Liver (tissue), 9 donors: Measurements from ENCODE around the gene CHKA. TPM values are rescaled to one million over a fixed set of nuclear protein-coding genes. Genes with fewer than 3 reads are reported as not detected.

ENCODE experiments used
- DNase-seq: peaks from one replicate; pipeline ENCODE4 v3.0.0-alpha.2; 2017; ENCODE audit warnings: low spot score
- H3K27ac ChIP-seq, 2 donors: one replicate each; pipeline ENCODE4 v1.7.0; 2013; ENCODE audit warnings: inconsistent platforms in 2 of 2, low read length in 2 of 2, control low read depth in 1 of 2, low read depth in 1 of 2, mild to moderate bottlenecking in 1 of 2
- H3K27me3 ChIP-seq, 4 donors: one replicate each; pipeline versions ENCODE4 v1.6.1 to v1.7.0; 2013; ENCODE audit warnings: low read length in 3 of 4, inconsistent platforms in 1 of 4, mild to moderate bottlenecking in 1 of 4, moderate library complexity in 1 of 4; ENCODE audit not compliant: control insufficient read depth in 4 of 4, insufficient read depth in 4 of 4
- H3K36me3 ChIP-seq, 4 donors: one replicate each; pipeline versions ENCODE4 v1.6.1 to v1.7.0; 2013; ENCODE audit warnings: low read length in 3 of 4, mild to moderate bottlenecking in 3 of 4, low read depth in 1 of 4, moderate library complexity in 1 of 4; ENCODE audit not compliant: control insufficient read depth in 4 of 4, insufficient read depth in 3 of 4
- H3K4me1 ChIP-seq, 4 donors: one replicate each; pipeline versions ENCODE4 v1.6.1 to v1.7.0; 2013; ENCODE audit warnings: low read length in 3 of 4, mild to moderate bottlenecking in 3 of 4, moderate library complexity in 1 of 4; ENCODE audit not compliant: control insufficient read depth in 4 of 4, insufficient read depth in 4 of 4
- H3K4me3 ChIP-seq, 3 donors: one replicate each; pipeline versions ENCODE4 v1.6.1 to v1.7.0; 2013; ENCODE audit warnings: low read length in 3 of 3, control low read depth in 1 of 3, low read depth in 1 of 3, mild to moderate bottlenecking in 1 of 3
- H3K9ac ChIP-seq, 2 donors: one replicate each; pipeline ENCODE4 v1.7.0; 2013; ENCODE audit warnings: low read length in 2 of 2, mild to moderate bottlenecking in 2 of 2, moderate library complexity in 2 of 2, control low read depth in 1 of 2, low read depth in 1 of 2
- H3K9me3 ChIP-seq, 4 donors: one replicate each; pipeline versions ENCODE4 v1.6.1 to v1.7.0; 2013; ENCODE audit warnings: low read length in 3 of 4; ENCODE audit not compliant: control insufficient read depth in 4 of 4
- EGR1 ChIP-seq, 2 donors: IDR thresholded peaks; 2 replicates each; pipeline ENCODE4 v1.6.1; 2016 to 2018; ENCODE audit warnings: antibody characterized with exemption in 2 of 2, low read depth in 2 of 2
- FOXA1 ChIP-seq: IDR thresholded peaks from 2 replicates; pipeline ENCODE4 v1.6.1; 2016; ENCODE audit warnings: antibody characterized with exemption
- FOXA2 ChIP-seq: IDR thresholded peaks from 2 replicates; pipeline ENCODE4 v1.6.1; 2016; ENCODE audit warnings: antibody characterized with exemption
- GABPA ChIP-seq, 2 donors: IDR thresholded peaks in 1 of 2; conservative IDR thresholded peaks in 1 of 2; 2 replicates each; pipeline ENCODE4 v1.6.1; 2016; ENCODE audit warnings: antibody characterized with exemption in 2 of 2, mild to moderate bottlenecking in 1 of 2, moderate library complexity in 1 of 2
- HNF4A ChIP-seq, 2 donors: conservative IDR thresholded peaks; 2 replicates each; pipeline ENCODE4 v1.6.1; 2016; ENCODE audit warnings: antibody characterized with exemption in 2 of 2, mild to moderate bottlenecking in 2 of 2
- JUND ChIP-seq, 2 donors: IDR thresholded peaks; 2 replicates each; pipeline ENCODE4 v1.6.1; 2016; ENCODE audit warnings: antibody characterized with exemption in 2 of 2
- NR2F2 ChIP-seq: IDR thresholded peaks from 2 replicates; pipeline ENCODE4 v1.6.1; 2016; ENCODE audit warnings: antibody characterized with exemption
- RAD21 ChIP-seq, 2 donors: IDR thresholded peaks; 2 replicates each; pipeline ENCODE4 v1.6.1; 2016; ENCODE audit warnings: antibody characterized with exemption in 2 of 2, mild to moderate bottlenecking in 2 of 2
- RXRA ChIP-seq, 2 donors: IDR thresholded peaks; 2 replicates each; pipeline ENCODE4 v1.6.1; 2017 to 2018; ENCODE audit warnings: antibody characterized with exemption in 2 of 2, mild to moderate bottlenecking in 1 of 2
- SP1 ChIP-seq: IDR thresholded peaks from 2 replicates; pipeline ENCODE4 v1.6.1; 2018; ENCODE audit warnings: antibody characterized with exemption, mild to moderate bottlenecking
- YY1 ChIP-seq: IDR thresholded peaks from 2 replicates; pipeline ENCODE4 v1.6.1; 2016; ENCODE audit warnings: antibody characterized with exemption, mild to moderate bottlenecking
- WGBS: extraction: QIAGEN DNeasy Blood & Tissue Kit; methylation state at CpG from one replicate; pipeline ENCODE4 v1.1.7; 2013; 5-methylcytosine and 5-hydroxymethylcytosine counted together
- polyA plus RNA-seq, 2 donors: library from polyadenylated mRNA; stranded (reverse) in 1 of 2; unstranded in 1 of 2; fragments of 200-250 nt in 1 of 2; fragments of >200 nt in 1 of 2; fragmentation: Nextera tagmentation in 1 of 2; extraction: Ambion mirVana in 1 of 2; gene quantifications; one replicate each; pipeline versions ENCODE4 v1.2.1 to v1.2.3, GENCODE V29; 2013 to 2015
- total RNA-seq, 2 donors: library from RNA; depleted of rRNA; stranded (reverse); fragments of >200 nt; gene quantifications; one replicate each; pipeline ENCODE4 v1.2.3, GENCODE V29; 2014
- TF ChIP-seq, protein P1 (sequence below): fragments of 150-350 bp; IDR thresholded peaks from 2 replicates; pipeline ENCODE4 v1.5.1; 2017; ENCODE audit warnings: improper control_type of control experiment, low read depth, low read length; ENCODE audit not compliant: missing input control
- TF ChIP-seq, protein P2 (sequence below): IDR thresholded peaks from 2 replicates; pipeline ENCODE4 v1.6.1; 2016; ENCODE audit warnings: antibody characterized with exemption
- TF ChIP-seq, protein P3 (sequence below): IDR thresholded peaks from 2 replicates; pipeline ENCODE4 v1.6.1; 2016; ENCODE audit warnings: antibody characterized with exemption
- donor health status: healthy.
- donor health status: healthy.
- donor health status: healthy.
- donor health status: healthy.
- donor health status: healthy.

Gene CHKA
- total and polyA plus RNA-seq, 4 donors, result 11.4 to 41.9 (median 17.3) TPM

DNA sequence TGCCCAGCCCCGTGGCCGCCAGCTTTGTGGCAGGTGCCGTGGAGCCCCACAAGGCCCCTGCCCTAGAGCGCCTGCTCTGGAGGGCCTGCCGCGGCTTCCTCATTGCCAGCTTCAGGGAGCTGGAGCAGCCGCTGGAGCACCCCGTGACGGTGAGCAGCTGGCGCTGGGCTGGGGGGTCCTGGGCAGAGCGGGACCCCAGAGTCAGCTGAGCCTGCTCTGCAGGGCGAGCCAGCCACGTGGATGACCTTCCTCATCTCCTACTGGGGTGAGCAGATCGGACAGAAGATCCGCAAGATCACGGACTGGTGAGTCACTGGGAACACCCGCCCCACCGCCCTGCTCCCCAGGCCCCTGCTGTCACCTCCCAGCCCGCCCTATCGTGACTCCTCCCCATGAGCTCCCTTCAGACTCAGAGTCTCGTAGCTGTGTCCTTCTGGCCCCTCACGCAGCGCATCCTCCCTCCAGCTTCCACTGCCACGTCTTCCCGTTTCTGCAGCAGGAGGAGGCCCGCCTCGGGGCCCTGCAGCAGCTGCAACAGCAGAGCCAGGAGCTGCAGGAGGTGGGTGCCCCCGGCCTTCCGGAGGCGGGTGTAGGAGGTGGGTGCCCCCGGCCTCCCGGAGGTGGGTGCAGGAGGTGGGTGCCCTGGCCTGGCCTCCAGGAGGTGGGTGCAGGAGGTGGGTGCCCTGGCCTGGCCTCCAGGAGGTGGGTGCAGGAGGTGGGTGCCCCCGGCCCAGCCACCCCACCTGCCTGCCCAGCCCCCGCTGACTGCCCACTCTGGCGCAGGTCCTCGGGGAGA, 77.6 kb downstream of the CHKA start:
- H3K27ac ChIP-seq, result no peak overlapping the region
- 94% methylated on average over 36 of the region's 36 CpGs for WGBS
- no peak overlapping the region for H3K9ac ChIP-seq
- H3K27me3 ChIP-seq, result no peaks in the 10 kb centered on the region
- TF ChIP-seq RAD21 (IDR thresholded peaks at IDR 0.05), result no peak
- no peak for TF ChIP-seq JUND (IDR thresholded peaks at IDR 0.05)
- TF ChIP-seq, protein P1, sequence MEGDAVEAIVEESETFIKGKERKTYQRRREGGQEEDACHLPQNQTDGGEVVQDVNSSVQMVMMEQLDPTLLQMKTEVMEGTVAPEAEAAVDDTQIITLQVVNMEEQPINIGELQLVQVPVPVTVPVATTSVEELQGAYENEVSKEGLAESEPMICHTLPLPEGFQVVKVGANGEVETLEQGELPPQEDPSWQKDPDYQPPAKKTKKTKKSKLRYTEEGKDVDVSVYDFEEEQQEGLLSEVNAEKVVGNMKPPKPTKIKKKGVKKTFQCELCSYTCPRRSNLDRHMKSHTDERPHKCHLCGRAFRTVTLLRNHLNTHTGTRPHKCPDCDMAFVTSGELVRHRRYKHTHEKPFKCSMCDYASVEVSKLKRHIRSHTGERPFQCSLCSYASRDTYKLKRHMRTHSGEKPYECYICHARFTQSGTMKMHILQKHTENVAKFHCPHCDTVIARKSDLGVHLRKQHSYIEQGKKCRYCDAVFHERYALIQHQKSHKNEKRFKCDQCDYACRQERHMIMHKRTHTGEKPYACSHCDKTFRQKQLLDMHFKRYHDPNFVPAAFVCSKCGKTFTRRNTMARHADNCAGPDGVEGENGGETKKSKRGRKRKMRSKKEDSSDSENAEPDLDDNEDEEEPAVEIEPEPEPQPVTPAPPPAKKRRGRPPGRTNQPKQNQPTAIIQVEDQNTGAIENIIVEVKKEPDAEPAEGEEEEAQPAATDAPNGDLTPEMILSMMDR, result no peak
- TF ChIP-seq, protein P2, sequence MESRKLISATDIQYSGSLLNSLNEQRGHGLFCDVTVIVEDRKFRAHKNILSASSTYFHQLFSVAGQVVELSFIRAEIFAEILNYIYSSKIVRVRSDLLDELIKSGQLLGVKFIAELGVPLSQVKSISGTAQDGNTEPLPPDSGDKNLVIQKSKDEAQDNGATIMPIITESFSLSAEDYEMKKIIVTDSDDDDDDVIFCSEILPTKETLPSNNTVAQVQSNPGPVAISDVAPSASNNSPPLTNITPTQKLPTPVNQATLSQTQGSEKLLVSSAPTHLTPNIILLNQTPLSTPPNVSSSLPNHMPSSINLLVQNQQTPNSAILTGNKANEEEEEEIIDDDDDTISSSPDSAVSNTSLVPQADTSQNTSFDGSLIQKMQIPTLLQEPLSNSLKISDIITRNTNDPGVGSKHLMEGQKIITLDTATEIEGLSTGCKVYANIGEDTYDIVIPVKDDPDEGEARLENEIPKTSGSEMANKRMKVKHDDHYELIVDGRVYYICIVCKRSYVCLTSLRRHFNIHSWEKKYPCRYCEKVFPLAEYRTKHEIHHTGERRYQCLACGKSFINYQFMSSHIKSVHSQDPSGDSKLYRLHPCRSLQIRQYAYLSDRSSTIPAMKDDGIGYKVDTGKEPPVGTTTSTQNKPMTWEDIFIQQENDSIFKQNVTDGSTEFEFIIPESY, result no peak
- TF ChIP-seq GABPA (IDR thresholded peaks at IDR 0.05 in 1 of 2, conservative IDR thresholded peaks at IDR 0.05 in 1 of 2), result no peak
- TF ChIP-seq, protein P3, sequence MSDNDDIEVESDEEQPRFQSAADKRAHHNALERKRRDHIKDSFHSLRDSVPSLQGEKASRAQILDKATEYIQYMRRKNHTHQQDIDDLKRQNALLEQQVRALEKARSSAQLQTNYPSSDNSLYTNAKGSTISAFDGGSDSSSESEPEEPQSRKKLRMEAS, result no peak
- no peak for TF ChIP-seq YY1
- no peak for TF ChIP-seq SP1
- no peak for TF ChIP-seq NR2F2
- no peak for TF ChIP-seq FOXA2
- TF ChIP-seq RXRA (IDR thresholded peaks at IDR 0.05), result no peak
- TF ChIP-seq EGR1 (IDR thresholded peaks at IDR 0.05; ENCODE audit: low read depth in 2 of 2), result no peak
- no peak for TF ChIP-seq HNF4A (conservative IDR thresholded peaks at IDR 0.05)
- H3K4me1 ChIP-seq, result peaks cover 4 to 20% (median 10%) of the 10 kb centered on the region in 4 donors
- H3K4me3 ChIP-seq, result no peak overlapping the region
- no peaks in the 10 kb centered on the region for H3K9me3 ChIP-seq
- DNase-seq, result no peak
- peaks cover 0 to 29% (median 7%) of the 10 kb centered on the region in 4 donors for H3K36me3 ChIP-seq

DNA sequence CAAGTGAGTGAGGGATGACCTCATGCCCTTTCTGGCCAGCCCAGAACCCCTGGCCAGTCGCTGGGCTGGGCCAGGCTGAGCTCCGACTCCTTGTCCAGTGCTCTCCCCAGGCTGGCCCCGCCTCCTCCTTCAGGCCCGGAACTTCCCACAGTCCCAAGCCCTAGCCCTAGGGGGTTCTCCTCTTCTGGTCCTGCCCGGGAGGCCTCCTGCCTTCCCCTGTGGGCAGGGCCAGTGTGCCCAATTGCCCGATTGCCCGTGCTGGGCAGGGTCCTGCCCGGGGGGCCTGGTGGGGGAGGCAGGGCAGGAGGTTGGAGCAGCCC, 78.2 kb downstream of the CHKA start:
- no peak overlapping the region for H3K27ac ChIP-seq
- 87% methylated on average over 8 of the region's 8 CpGs for WGBS
- H3K4me3 ChIP-seq, result no peak overlapping the region
- no peak for DNase-seq
- TF ChIP-seq NR2F2 (no peak), YY1 (no peak), JUND (IDR thresholded peaks at IDR 0.05) (no peak), FOXA1 (no peak), FOXA2 (no peak)
- TF ChIP-seq, protein P2, result no peak
- no peaks in the 10 kb centered on the region for H3K27me3 ChIP-seq
- H3K4me1 ChIP-seq, result peaks cover 10 to 26% (median 15%) of the 10 kb centered on the region in 4 donors
- no peak overlapping the region for H3K9ac ChIP-seq
- peaks cover 0 to 27% (median 7%) of the 10 kb centered on the region in 4 donors for H3K36me3 ChIP-seq
- no peaks in the 10 kb centered on the region for H3K9me3 ChIP-seq
